Vagina (tissue), 2 donors: Measurements from ENCODE around the gene BST1. TPM values are rescaled to one million over a fixed set of nuclear protein-coding genes. Genes with fewer than 3 reads are reported as not detected.

Experiments
- DNase-seq, 2 donors: peaks; one replicate each; pipeline ENCODE4 v3.0.0-alpha.2; 2017; ENCODE audit errors: extremely low spot score in 2 of 2
- H3K27ac ChIP-seq: fragments of 200-600 bp; sonication (generic); one replicate; pipeline ENCODE4 v1.5.1; 2019
- H3K27me3 ChIP-seq: fragments of 200-600 bp; sonication (generic); one replicate; pipeline ENCODE4 v1.5.1; 2019
- H3K36me3 ChIP-seq, 2 donors: fragments of 200-600 bp; sonication (generic); one replicate each; pipeline ENCODE4 v1.5.1; 2017 to 2019
- H3K4me1 ChIP-seq: fragments of 200-600 bp; sonication (generic); one replicate; pipeline ENCODE4 v1.5.1; 2019
- H3K4me3 ChIP-seq, 2 donors: fragments of 200-600 bp; sonication (generic); 1 replicate in 1 of 2; 2 replicates in 1 of 2; pipeline ENCODE4 v1.5.1; 2016 to 2019
- H3K9me3 ChIP-seq: fragments of 200-600 bp; sonication (generic); one replicate; pipeline ENCODE4 v1.5.1; 2019
- CTCF ChIP-seq, 3 experiments: fragments of 450-650 bp in 2 of 3; fragments of 200-600 bp in 1 of 3; sonication (generic) in 1 of 3; IDR thresholded peaks; one replicate each; pipeline ENCODE4 v1.5.1; 2017 to 2019; ENCODE audit warnings: antibody characterized with exemption in 3 of 3, mild to moderate bottlenecking in 2 of 3, moderate library complexity in 2 of 3
- POLR2A ChIP-seq, 2 donors: fragments of 450-650 bp; IDR thresholded peaks; one replicate each; pipeline ENCODE4 v1.6.1; 2017; ENCODE audit warnings: antibody characterized with exemption in 2 of 2, mild to moderate bottlenecking in 2 of 2, moderate library complexity in 2 of 2
- POLR2AphosphoS5 ChIP-seq, 2 donors: sonication (generic); formaldehyde crosslinking; IDR thresholded peaks; one replicate each; pipeline ENCODE4 v1.9.0; 2017; ENCODE audit warnings: antibody characterized with exemption in 2 of 2, mild to moderate bottlenecking in 2 of 2, low read depth in 1 of 2; ENCODE audit not compliant: insufficient read depth in 1 of 2
- intact Hi-C: fragments of 100-400 bp; cut with DNase I; formaldehyde crosslinking; loops from one replicate; pipeline ENCODE4 v1.15.1; 2023
- total RNA-seq: library from RNA; depleted of rRNA; stranded (reverse); fragments of >200 nt; gene quantifications from one replicate; pipeline ENCODE4 v1.2.3, GENCODE V29; 2016

The BST1 gene
- total RNA-seq, 1 donor from 2014 or later = 5.2 TPM

- Histone ChIP-seq H3K4me1 (peaks cover 11% of the 10 kb centered on the region), H3K9me3 (no peaks in the 10 kb centered on the region), H3K36me3 (no peaks in the 10 kb centered on the region), H3K4me3 (no peak overlapping the region), H3K27me3 (no peaks in the 10 kb centered on the region), H3K27ac (no peak overlapping the region)
- intact Hi-C loops = no loop called here
- no peak for TF ChIP-seq CTCF (IDR thresholded peaks at IDR 0.05)
- no peak for TF ChIP-seq POLR2A (IDR thresholded peaks at IDR 0.05)
- no peak for TF ChIP-seq POLR2AphosphoS5 (IDR thresholded peaks at IDR 0.05; ENCODE audit: insufficient read depth in 1 of 2, low read depth in 1 of 2)
- no peak for DNase-seq
Measured at GRCh38 chr4:15774020-15774420, 71.2 kb downstream of the BST1 start.

- TF ChIP-seq POLR2AphosphoS5 (IDR thresholded peaks at IDR 0.05; ENCODE audit: insufficient read depth in 1 of 2, low read depth in 1 of 2) (no peak), POLR2A (IDR thresholded peaks at IDR 0.05) (no peak), CTCF (IDR thresholded peaks at IDR 0.05) (no peak)
- intact Hi-C loops = no loop called here
- Histone ChIP-seq H3K9me3 (no peaks in the 10 kb centered on the region), H3K36me3 (no peaks in the 10 kb centered on the region), H3K27me3 (no peaks in the 10 kb centered on the region), H3K27ac (no peak overlapping the region), H3K4me3 (no peak overlapping the region), H3K4me1 (peaks cover 22% of the 10 kb centered on the region)
- DNase-seq = no peak
Measured at GRCh38 chr4:15776871-15777648, 74.2 kb downstream of the BST1 start.

DNA sequence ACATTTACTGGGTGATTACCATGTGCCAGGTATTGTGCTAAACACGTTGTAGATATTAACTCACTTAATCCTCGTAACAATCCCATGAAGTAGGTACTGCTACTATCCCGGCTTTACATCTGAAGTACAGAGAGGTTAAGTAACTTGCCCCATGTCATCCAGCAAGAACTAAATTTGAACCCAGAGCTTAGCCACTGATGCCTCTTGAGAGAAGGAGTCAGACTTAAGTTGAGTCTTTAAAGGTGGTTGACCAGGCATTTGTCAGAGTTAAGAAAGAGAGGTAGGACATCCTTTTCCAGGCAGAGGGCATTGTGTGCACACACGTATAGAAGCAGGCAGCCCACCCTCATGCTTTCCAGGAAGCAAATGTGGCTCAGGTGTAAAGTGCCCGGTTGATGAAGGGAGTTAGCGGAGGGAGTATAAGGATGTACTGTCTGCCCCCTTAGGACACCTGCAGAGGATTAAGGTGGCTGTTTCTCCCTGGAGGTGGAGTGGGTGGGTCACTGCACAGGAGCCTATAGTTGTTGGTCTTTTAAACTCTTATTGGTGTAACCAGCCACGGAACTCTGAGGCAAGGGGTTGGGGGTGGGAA lies 74.9 kb downstream of the BST1 start:
- H3K9me3 ChIP-seq = no peaks in the 10 kb centered on the region
- H3K27me3 ChIP-seq = no peaks in the 10 kb centered on the region
- no peak for DNase-seq
- peak overlapping the region in 1 of 2 donors; percentile 56 for H3K4me3 ChIP-seq
- H3K4me1 ChIP-seq = peaks cover 22% of the 10 kb centered on the region
- TF ChIP-seq POLR2AphosphoS5 (IDR thresholded peaks at IDR 0.05; ENCODE audit: insufficient read depth in 1 of 2, low read depth in 1 of 2) (no peak), POLR2A (IDR thresholded peaks at IDR 0.05) (no peak), CTCF (IDR thresholded peaks at IDR 0.05) (no peak)
- H3K36me3 ChIP-seq = no peaks in the 10 kb centered on the region
- no peak overlapping the region for H3K27ac ChIP-seq
- intact Hi-C loops = no loop called here

- H3K27ac ChIP-seq = peak within 1 kb of the TSS; percentile 20
- intact Hi-C loops = no loop called here
- TF ChIP-seq CTCF (IDR thresholded peaks at IDR 0.05) (no peak), POLR2A (IDR thresholded peaks at IDR 0.05) (no peak), POLR2AphosphoS5 (IDR thresholded peaks at IDR 0.05; ENCODE audit: insufficient read depth in 1 of 2, low read depth in 1 of 2) (no peak)
- peak in 1 of 2 donors; percentile 58 for DNase-seq
- no peaks in the 10 kb centered on the region for H3K36me3 ChIP-seq
- peak within 1 kb of the TSS; percentile 56 to 60 for H3K4me3 ChIP-seq
- no peaks in the 10 kb centered on the region for H3K27me3 ChIP-seq
- no peaks in the 10 kb centered on the region for H3K9me3 ChIP-seq
- H3K4me1 ChIP-seq = peaks cover 22% of the 10 kb centered on the region
Measured at GRCh38 chr4:15778289-15779241, 75.7 kb downstream of the BST1 start, which contains the start of gene CD38. Gene CD38, plus strand, starts transcription at chr4:15778328. Its CDS starts 87 bp downstream, at chr4:15778415.
